ENCODE data around the gene MAP7. TPM values are rescaled to one million over a fixed set of nuclear protein-coding genes. Genes with fewer than 3 reads are reported as not detected.

The MAP7 gene
- total and polyA plus RNA-seq, 9 of the 15 experiments (the other 6 are each of a cell fraction or from before 2014, with no cell fraction given): 0.76 to 7.7 (median 3.9) TPM

DNA sequence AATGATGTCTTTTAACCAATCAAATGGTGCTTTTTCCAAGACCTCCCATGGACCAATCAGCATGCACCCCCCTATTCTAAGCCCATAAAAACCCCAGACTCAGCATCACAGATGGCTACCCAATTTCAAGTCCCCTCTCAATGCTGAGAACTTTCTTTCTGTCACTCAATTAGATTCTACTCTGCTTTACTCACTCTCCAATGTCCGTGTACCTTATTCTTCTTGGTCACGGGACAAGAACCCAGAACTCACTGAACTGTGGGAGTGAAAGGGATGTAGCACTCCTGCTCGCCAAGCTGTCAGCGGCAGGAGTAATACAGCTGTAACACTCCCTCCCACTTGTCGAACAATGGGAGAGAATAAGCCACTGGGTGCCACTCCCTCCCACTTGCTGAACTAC lies 20.8 kb upstream of the MAP7 start:
- H3K9me1 ChIP-seq (ENCODE audit: control insufficient read depth, insufficient read depth, low read length): no peaks in the 10 kb centered on the region
- no peaks in the 10 kb centered on the region for H3K27me3 ChIP-seq (ENCODE audit: control insufficient read depth in 2 of 2, insufficient read depth in 2 of 2, low read length in 2 of 2)
- intact Hi-C loops (cut with micrococcal nuclease): no loop called here
- 51% methylated on average over 5 of the region's 5 CpGs for WGBS (ENCODE audit: insufficient coverage, low coverage, missing lambda C conversion rate)
- FAIRE-seq (no peak), DNase-seq (ENCODE audit: extremely low read depth in 1 of 4, low spot score in 3 of 4) (no peak), ATAC-seq (no peak)
- no peak overlapping the region for H3K4me3 ChIP-seq
- in situ Hi-C loops (cut with MboI): no loop called here
- no peaks in the 10 kb centered on the region for H3K79me2 ChIP-seq (ENCODE audit: control insufficient read depth, insufficient read depth, low read length)
- no TSS peak for BruUV-seq (replicated peaks)
- no peak overlapping the region for H3K27ac ChIP-seq (ENCODE audit: extremely low read depth, low read depth, low read length)
- no peaks in the 10 kb centered on the region for H4K20me1 ChIP-seq (replicated peaks; ENCODE audit: control insufficient read depth, insufficient read depth, low read length)
- POLR2A ChIA-PET: interaction anchor here (0.6 kb wide), 1 partner anchor 453 kb away, joined by 3 read pairs; no protein-coding TSS in a partner anchor
- H3K4me1 ChIP-seq (replicated peaks in 1 of 2; ENCODE audit: control insufficient read depth in 2 of 2, insufficient read depth in 2 of 2, low read length in 2 of 2): peaks cover 0 to 14% of the 10 kb centered on the region in 2 experiments; a peak in 4 of 5 replicates
- no peak overlapping the region for H2AFZ ChIP-seq (ENCODE audit: low read depth, low read length)
- peaks cover 5% of the 10 kb centered on the region for H3K9me3 ChIP-seq (replicated peaks; ENCODE audit: control insufficient read depth, insufficient read depth, low read depth, low read length)
- CTCF ChIA-PET (ENCODE audit: low intra/inter-chr PET ratio): no interaction called here
- no peak overlapping the region for H3K9ac ChIP-seq (ENCODE audit: insufficient read depth in 1 of 2, low read depth in 2 of 2, low read length in 2 of 2)
- TF ChIP-seq, protein P1, sequence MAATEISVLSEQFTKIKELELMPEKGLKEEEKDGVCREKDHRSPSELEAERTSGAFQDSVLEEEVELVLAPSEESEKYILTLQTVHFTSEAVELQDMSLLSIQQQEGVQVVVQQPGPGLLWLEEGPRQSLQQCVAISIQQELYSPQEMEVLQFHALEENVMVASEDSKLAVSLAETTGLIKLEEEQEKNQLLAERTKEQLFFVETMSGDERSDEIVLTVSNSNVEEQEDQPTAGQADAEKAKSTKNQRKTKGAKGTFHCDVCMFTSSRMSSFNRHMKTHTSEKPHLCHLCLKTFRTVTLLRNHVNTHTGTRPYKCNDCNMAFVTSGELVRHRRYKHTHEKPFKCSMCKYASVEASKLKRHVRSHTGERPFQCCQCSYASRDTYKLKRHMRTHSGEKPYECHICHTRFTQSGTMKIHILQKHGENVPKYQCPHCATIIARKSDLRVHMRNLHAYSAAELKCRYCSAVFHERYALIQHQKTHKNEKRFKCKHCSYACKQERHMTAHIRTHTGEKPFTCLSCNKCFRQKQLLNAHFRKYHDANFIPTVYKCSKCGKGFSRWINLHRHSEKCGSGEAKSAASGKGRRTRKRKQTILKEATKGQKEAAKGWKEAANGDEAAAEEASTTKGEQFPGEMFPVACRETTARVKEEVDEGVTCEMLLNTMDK (IDR thresholded peaks at IDR 0.05; ENCODE audit: borderline replicate concordance, insufficient read depth, low read depth, low read length, poor library complexity, severe bottlenecking): no peak
- TF ChIP-seq ZNF561 (CRISPR knock-in tag; conservative IDR thresholded peaks at IDR 0.05) (no peak), CBX5 (IDR thresholded peaks at IDR 0.05; ENCODE audit: borderline replicate concordance, low read depth) (0 out of 2 replicates have a peak, but pooled peaks have one; percentile 29), TRIM28 (IDR thresholded peaks at IDR 0.05) (peak; percentile 73; the same call in 1 of the 2 replicates), HMG20B (CRISPR knock-in tag; IDR thresholded peaks at IDR 0.05) (no peak), ZFP36 (IDR thresholded peaks at IDR 0.05; ENCODE audit: low read depth, low read length, partially characterized antibody) (peak; percentile 58), NFE2L1 (tag; IDR thresholded peaks at IDR 0.05; ENCODE audit: borderline replicate concordance, low read depth) (no peak), TCF7L2 (IDR thresholded peaks at IDR 0.05; ENCODE audit: low read depth, low read length) (no peak), TRIM24 (IDR thresholded peaks at IDR 0.05) (peak in 1 of 2 experiments; percentile 29; a peak in 1 of 4 replicates), NCOA2 (IDR thresholded peaks at IDR 0.05; ENCODE audit: partially characterized antibody in 2 of 2) (no peak), SRSF3 (IDR thresholded peaks at IDR 0.05; ENCODE audit: insufficient read depth, low read length) (no peak), MCM5 (IDR thresholded peaks at IDR 0.05; ENCODE audit: low read depth) (no peak)
- TF ChIP-seq, protein P2, sequence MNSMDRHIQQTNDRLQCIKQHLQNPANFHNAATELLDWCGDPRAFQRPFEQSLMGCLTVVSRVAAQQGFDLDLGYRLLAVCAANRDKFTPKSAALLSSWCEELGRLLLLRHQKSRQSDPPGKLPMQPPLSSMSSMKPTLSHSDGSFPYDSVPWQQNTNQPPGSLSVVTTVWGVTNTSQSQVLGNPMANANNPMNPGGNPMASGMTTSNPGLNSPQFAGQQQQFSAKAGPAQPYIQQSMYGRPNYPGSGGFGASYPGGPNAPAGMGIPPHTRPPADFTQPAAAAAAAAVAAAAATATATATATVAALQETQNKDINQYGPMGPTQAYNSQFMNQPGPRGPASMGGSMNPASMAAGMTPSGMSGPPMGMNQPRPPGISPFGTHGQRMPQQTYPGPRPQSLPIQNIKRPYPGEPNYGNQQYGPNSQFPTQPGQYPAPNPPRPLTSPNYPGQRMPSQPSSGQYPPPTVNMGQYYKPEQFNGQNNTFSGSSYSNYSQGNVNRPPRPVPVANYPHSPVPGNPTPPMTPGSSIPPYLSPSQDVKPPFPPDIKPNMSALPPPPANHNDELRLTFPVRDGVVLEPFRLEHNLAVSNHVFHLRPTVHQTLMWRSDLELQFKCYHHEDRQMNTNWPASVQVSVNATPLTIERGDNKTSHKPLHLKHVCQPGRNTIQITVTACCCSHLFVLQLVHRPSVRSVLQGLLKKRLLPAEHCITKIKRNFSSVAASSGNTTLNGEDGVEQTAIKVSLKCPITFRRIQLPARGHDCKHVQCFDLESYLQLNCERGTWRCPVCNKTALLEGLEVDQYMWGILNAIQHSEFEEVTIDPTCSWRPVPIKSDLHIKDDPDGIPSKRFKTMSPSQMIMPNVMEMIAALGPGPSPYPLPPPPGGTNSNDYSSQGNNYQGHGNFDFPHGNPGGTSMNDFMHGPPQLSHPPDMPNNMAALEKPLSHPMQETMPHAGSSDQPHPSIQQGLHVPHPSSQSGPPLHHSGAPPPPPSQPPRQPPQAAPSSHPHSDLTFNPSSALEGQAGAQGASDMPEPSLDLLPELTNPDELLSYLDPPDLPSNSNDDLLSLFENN (IDR thresholded peaks at IDR 0.05; ENCODE audit: low read depth in 2 of 2, low read length in 2 of 2): no peak
- TF ChIP-seq, protein P3, sequence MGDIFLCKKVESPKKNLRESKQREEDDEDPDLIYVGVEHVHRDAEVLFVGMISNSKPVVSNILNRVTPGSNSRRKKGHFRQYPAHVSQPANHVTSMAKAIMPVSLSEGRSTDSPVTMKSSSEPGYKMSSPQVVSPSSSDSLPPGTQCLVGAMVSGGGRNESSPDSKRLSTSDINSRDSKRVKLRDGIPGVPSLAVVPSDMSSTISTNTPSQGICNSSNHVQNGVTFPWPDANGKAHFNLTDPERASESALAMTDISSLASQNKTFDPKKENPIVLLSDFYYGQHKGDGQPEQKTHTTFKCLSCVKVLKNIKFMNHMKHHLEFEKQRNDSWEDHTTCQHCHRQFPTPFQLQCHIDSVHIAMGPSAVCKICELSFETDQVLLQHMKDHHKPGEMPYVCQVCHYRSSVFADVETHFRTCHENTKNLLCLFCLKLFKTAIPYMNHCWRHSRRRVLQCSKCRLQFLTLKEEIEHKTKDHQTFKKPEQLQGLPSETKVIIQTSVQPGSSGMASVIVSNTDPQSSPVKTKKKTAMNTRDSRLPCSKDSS (IDR thresholded peaks at IDR 0.05; ENCODE audit: low read depth, partially characterized antibody): peak; percentile 39
- H3K36me3 ChIP-seq (ENCODE audit: control insufficient read depth, insufficient read depth, low read length): peaks cover 19% of the 10 kb centered on the region
- H3K4me2 ChIP-seq (ENCODE audit: insufficient read depth, low read length): no peak overlapping the region
